A673 (cell line): ENCODE results near the gene BAAT. TPM values are rescaled to one million over a fixed set of nuclear protein-coding genes. Genes with fewer than 3 reads are reported as not detected.

ENCODE experiments used
- BruUV-seq: library from RNA; stranded (reverse); fragments of 400-500 nt; replicated peaks from 2 replicates; lab custom pipeline; 2021; lab: Mats Ljungman, UMichigan
- CTCF ChIA-PET: fragments of 300-600 bp; sonication (Branson Sonifier 250); formaldehyde crosslinking; loops from one replicate; lab custom pipeline; 2022; ENCODE audit warnings: antibody characterized with exemption; lab: Charles Lee
- POLR2A ChIA-PET: fragments of 300-600 bp; sonication (Branson Sonifier 250); formaldehyde crosslinking; loops from one replicate; lab custom pipeline; 2022; ENCODE audit warnings: antibody characterized with exemption; ENCODE audit not compliant: low non-redundant PET; lab: Charles Lee
- DNase-seq: peaks from one replicate; pipeline ENCODE4 v3.0.0-alpha.2; 2015; ENCODE audit warnings: low spot score
- H3K27ac ChIP-seq: fragments of 200-600 bp; sonication (generic); 2 replicates; pipeline ENCODE4 v1.5.1; 2016; ENCODE audit warnings: mixed run types, low read depth, mild to moderate bottlenecking, mixed read lengths, antibody characterized with exemption, low read length; ENCODE audit not compliant: poor library complexity, severe bottlenecking
- H3K27me3 ChIP-seq: fragments of 200-600 bp; sonication (generic); replicated peaks from 2 replicates; pipeline ENCODE4 v1.6.1; 2017; ENCODE audit warnings: mixed run types, low read depth, mild to moderate bottlenecking, mixed read lengths, antibody characterized with exemption, low read length; ENCODE audit not compliant: insufficient read depth, poor library complexity
- H3K36me3 ChIP-seq: fragments of 200-600 bp; sonication (generic); 2 replicates; pipeline ENCODE4 v1.6.1; 2016; ENCODE audit warnings: mixed run types, mild to moderate bottlenecking, mixed read lengths, antibody characterized with exemption, low read length; ENCODE audit not compliant: insufficient read depth, poor library complexity, severe bottlenecking
- H3K4me1 ChIP-seq: fragments of 200-600 bp; sonication (generic); 2 replicates; pipeline ENCODE4 v1.6.1; 2017; ENCODE audit warnings: mixed run types, mild to moderate bottlenecking, mixed read lengths, antibody characterized with exemption, low read length; ENCODE audit not compliant: insufficient read depth, poor library complexity, severe bottlenecking
- H3K4me3 ChIP-seq: fragments of 200-600 bp; sonication (generic); 2 replicates; pipeline ENCODE4 v1.5.1; 2016; ENCODE audit warnings: low read depth, mixed run types, mild to moderate bottlenecking, mixed read lengths, low read length; ENCODE audit not compliant: poor library complexity, severe bottlenecking
- H3K9me3 ChIP-seq: fragments of 200-600 bp; sonication (generic); 2 replicates; pipeline ENCODE4 v1.6.1; 2016; ENCODE audit warnings: mixed run types, low read depth, mild to moderate bottlenecking, mixed read lengths, antibody characterized with exemption, low read length; ENCODE audit not compliant: poor library complexity, severe bottlenecking
- CTCF ChIP-seq: fragments of 300-800, 200-600 bp; sonication (generic); conservative IDR thresholded peaks from 2 replicates; pipeline ENCODE4 v1.5.1; 2017; ENCODE audit warnings: low read depth, mild to moderate bottlenecking, antibody characterized with exemption, low read length, moderate library complexity, mixed read lengths
- EZH2 ChIP-seq: fragments of 200-600 bp; sonication (generic); IDR thresholded peaks from 2 replicates; pipeline ENCODE4 v1.6.1; 2017; ENCODE audit warnings: borderline replicate concordance, low read depth, mild to moderate bottlenecking, mixed read lengths, antibody characterized with exemption, low read length; ENCODE audit not compliant: poor library complexity, severe bottlenecking
- intact Hi-C: fragments of 100-400 bp; cut with micrococcal nuclease; formaldehyde crosslinking; loops from one replicate; pipeline ENCODE4 v1.10.0; 2022; ENCODE audit not compliant: unreplicated experiment
- total RNA-seq: library from RNA; stranded (reverse); gene quantifications from 2 replicates; pipeline ENCODE4 v1.2.3, GENCODE V29; 2021

BAAT gene
- total RNA-seq, 1 experiment from 2014 or later = 0.17 TPM

- peaks cover 89% of the 10 kb centered on the region for H3K9me3 ChIP-seq
- POLR2A ChIA-PET = no interaction called here
- no peak for TF ChIP-seq CTCF
- CTCF ChIA-PET = no interaction called here
- no peaks in the 10 kb centered on the region for H3K27me3 ChIP-seq
- peaks cover 63% of the 10 kb centered on the region for H3K36me3 ChIP-seq
- no peak overlapping the region for H3K4me3 ChIP-seq
- no peaks in the 10 kb centered on the region for H3K4me1 ChIP-seq
- no peak overlapping the region for H3K27ac ChIP-seq
- no peak for DNase-seq
- no TSS peak for BruUV-seq
- intact Hi-C loops = no loop called here
Observed at GRCh38 chr9:101408374-101409078, 23.7 kb upstream of the BAAT start.

- DNase-seq = no peak
- peaks cover 53% of the 10 kb centered on the region for H3K9me3 ChIP-seq
- CTCF ChIA-PET = no interaction called here
- intact Hi-C loops = no loop called here
- BruUV-seq = no TSS peak
- H3K36me3 ChIP-seq = peaks cover 85% of the 10 kb centered on the region
- no peaks in the 10 kb centered on the region for H3K27me3 ChIP-seq
- no peak overlapping the region for H3K4me3 ChIP-seq
- H3K27ac ChIP-seq = no peak overlapping the region
- H3K4me1 ChIP-seq = peaks cover 4% of the 10 kb centered on the region
- no peak for TF ChIP-seq CTCF
- TF ChIP-seq EZH2 = no peak
- POLR2A ChIA-PET = no interaction called here
Observed at GRCh38 chr9:101403516-101404285, 18.9 kb upstream of the BAAT start.

- TF ChIP-seq CTCF (no peak), EZH2 (no peak)
- peaks cover 4% of the 10 kb centered on the region for H3K4me1 ChIP-seq
- BruUV-seq = TSS peak; percentile 22
- no peak for DNase-seq
- H3K4me3 ChIP-seq = peak overlapping the region; percentile 62
- intact Hi-C loops = no loop called here
- ChIA-PET CTCF (interaction anchor here (1.1 kb wide), 1 partner anchor 12 kb away, joined by 4 read pairs; no protein-coding TSS in a partner anchor), POLR2A (no interaction called here)
- peaks cover 24% of the 10 kb centered on the region for H3K9me3 ChIP-seq
- H3K27ac ChIP-seq = no peak overlapping the region
- no peaks in the 10 kb centered on the region for H3K27me3 ChIP-seq
- H3K36me3 ChIP-seq = peaks cover 67% of the 10 kb centered on the region
Observed at GRCh38 chr9:101400120-101400519, 15.3 kb upstream of the BAAT start.
